LNCAP (cell line): ENCODE measurements around the gene ITIH3.

ENCODE experiments used
- TF ChIP-seq, protein P1 (sequence below): fragments of 450-650 bp; IDR thresholded peaks from 2 replicates; pipeline ENCODE4 v1.5.1; 2017; ENCODE audit warnings: mild to moderate bottlenecking

The ITIH3 gene

GRCh38 chr3:52827441-52827840 is 32.8 kb downstream of the ITIH3 start:
- TF ChIP-seq, protein P1, sequence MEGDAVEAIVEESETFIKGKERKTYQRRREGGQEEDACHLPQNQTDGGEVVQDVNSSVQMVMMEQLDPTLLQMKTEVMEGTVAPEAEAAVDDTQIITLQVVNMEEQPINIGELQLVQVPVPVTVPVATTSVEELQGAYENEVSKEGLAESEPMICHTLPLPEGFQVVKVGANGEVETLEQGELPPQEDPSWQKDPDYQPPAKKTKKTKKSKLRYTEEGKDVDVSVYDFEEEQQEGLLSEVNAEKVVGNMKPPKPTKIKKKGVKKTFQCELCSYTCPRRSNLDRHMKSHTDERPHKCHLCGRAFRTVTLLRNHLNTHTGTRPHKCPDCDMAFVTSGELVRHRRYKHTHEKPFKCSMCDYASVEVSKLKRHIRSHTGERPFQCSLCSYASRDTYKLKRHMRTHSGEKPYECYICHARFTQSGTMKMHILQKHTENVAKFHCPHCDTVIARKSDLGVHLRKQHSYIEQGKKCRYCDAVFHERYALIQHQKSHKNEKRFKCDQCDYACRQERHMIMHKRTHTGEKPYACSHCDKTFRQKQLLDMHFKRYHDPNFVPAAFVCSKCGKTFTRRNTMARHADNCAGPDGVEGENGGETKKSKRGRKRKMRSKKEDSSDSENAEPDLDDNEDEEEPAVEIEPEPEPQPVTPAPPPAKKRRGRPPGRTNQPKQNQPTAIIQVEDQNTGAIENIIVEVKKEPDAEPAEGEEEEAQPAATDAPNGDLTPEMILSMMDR: no peak

DNA sequence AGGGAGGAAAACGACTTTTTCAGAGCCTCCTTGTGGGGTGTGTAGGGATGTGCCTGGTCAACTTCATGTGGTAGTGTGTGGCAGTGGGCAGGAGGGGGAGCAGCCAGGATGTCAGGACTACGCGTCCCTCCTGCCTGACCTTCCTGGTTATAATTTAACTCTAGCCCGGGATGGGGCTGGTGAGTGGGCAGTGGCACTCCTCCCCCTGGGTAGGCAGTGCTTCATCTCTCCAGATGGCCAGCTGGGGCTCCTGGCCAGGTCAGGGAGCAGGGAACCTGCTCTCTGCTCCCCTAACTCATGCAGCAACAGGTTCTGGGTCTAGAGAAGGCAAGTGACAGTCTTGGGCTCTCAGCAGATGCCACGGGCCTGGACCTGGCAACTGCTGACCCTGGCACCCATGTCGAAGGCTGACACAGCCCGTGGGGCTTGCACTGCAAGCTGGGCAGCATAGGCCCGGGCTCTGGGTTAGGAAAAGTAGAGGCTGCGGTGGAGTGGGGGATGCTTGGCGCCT is 33.3 kb downstream of the ITIH3 start:
- TF ChIP-seq, protein P1: no peak

- TF ChIP-seq, protein P1: no peak
Observed at GRCh38 chr3:52829482-52829881, 34.9 kb downstream of the ITIH3 start.

- TF ChIP-seq, protein P1: no peak
Observed at GRCh38 chr3:52829906-52830463, 35.4 kb downstream of the ITIH3 start.

DNA sequence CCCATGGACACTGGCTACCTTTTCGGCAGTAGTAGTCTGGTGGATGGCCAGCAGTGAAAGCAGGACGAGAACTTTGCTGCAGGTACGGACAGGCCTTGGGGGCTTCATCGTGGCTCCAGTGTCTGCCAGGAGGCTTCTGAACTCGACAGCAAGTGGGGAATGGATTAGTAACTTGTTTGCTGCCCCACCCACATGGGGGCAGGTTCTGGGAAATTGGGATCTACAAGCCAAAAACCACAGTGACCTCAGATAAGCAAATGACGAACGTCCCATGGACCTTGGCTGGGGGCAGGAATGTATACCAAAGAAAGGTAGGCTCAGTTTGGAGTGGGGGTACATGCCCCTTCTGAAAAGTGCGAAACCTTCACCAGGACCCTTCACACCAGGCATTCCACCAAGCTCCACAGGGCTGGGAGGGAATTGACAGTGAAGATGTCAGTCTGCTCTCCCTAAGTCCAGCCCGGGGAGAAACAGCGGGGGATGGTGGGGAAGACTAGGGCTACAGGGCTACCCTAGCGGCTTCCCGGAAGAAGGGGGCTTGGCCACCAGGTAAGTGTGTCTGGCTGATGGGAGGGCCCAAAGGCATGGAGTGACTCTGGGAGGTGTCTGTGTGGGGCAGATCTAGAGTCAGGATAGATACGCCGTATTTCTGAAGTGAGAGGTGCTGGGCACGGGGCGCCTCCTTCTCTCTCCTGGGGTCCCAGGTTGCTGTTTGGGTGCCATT is 36.1 kb downstream of the ITIH3 start, which contains the start of gene ITIH4:
TSS of gene ITIH4 (minus strand) at position 138 of the 724 bp plus-strand sequence. CDS start at position 108, 30 bp downstream.
- TF ChIP-seq, protein P1: no peak

- TF ChIP-seq, protein P1: no peak
Observed at GRCh38 chr3:52831500-52832301, 37.1 kb downstream of the ITIH3 start.

GRCh38 chr3:52833202-52833601 is 38.6 kb downstream of the ITIH3 start:
- TF ChIP-seq, protein P1: no peak
